ENCODE measurements around the gene ARNT2.

ARNT2 gene

DNA sequence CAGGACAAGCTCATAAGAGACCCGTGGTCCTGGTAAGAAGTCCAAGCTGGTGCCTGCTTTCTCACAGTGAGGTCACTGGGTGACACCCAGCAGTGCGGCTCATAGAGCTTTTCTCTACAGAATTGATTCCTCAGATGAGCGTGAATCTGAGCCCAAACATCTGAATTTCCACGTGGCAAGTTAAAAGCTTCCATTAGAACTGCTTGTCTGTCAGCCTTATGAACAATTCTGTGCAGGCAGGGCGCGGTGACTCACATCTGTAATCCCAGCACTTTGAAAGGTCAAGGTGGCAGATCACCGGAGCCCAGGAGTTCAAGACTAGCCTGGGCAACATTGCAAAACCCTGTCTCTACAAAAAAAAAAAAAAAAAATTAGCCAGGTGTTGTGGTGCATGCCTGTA lies 177.8 kb downstream of the ARNT2 start:
- no peak for DNase-seq

DNA sequence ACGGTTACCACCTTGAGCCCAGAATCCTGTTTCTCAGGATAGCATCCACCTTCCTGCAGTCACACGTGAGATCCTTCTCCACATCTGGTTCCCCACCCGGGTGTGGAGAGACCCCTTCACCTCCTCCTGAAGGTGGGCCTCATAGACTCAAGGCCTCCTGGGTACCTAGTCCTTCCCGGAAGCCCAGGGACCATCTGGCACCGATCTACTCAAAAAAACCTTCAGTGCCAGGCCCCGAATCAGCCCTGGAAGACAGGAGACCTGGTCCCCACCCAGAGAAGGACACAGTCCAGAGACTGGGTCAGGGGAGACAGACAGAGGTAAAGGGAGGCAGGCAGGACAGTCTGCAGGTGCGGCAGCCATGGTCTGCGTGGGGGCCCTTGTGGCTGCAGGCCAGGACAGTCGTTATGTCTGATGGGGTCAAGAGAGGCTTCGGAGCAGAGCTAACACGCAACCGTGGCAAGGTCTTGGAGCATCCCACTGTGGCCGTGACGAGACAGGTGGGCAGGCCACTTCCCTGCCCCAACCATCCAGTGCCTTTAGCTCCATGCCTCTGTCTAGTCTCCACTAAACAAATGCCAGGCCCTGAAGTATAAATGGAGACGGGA lies 178.7 kb downstream of the ARNT2 start:
- DNase-seq = no peak

DNA sequence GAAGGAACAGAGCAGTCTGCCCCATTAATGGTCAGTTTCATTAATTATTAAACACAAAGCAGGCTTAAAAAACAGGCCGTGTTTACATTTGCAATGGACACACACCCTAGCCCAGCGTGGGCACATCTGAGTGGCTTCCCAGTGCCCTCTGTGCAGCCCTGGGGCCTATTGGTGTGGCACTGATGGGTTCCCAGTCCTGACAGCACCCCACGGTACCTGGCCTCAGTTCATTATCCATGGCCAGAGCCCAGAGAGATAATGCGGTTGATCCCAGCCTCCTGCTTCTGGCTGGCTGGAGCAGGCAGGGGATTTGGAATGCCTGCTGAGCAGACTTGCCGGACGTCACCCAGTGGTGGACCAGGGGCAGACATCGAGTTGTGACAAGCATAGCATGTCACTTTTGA lies 180.4 kb downstream of the ARNT2 start:
- DNase-seq = no peak

DNA sequence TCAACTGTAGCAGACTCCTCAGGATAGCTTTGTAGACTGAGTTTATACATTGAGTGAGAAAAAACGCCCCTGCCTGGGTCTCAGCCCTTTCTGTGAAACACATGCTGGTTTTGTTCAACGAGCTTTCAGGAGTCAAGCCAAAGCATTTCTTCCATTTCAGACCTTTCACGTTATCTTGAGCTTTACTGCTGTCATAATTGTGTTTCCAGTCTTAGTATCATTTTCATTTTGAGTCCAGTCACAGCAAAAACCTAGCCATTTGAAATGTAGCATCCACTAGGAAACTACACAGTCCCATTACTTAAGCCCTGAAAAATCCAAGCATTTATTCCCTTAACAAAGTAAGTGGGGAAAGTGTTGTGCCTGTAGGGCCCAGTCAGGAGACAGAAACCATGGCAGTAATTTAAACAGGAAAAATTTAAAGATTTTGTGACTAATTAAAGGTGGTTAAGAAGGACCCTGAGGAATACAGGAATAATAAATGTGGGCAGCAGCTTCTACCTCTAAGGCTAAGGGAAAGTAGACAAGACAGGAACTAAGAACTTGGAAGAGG lies 180.9 kb downstream of the ARNT2 start:
- DNase-seq = no peak

DNA sequence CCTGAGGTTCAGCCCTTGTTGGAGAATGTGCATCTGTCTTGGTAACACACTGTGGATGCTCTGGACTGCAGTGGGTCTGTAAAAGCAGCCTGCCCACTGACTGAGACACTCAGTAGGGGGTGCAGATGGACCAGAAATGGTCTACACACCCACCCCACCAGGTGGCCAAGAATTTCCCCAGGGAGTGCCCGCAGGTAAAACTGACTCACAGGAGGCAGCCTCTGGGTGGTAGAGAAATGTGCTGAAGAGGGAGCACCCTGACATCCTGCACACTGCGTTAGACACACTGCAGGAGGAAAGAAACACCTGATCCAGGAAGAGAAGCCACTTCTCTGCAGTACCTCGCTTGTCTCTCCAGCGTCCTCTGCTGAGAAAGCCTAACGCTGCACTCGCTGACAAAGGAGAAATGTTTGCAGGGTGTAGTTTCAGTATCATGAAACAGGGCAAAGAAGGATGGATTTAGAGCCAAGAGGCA lies 181.4 kb downstream of the ARNT2 start:
- DNase-seq = no peak

DNA sequence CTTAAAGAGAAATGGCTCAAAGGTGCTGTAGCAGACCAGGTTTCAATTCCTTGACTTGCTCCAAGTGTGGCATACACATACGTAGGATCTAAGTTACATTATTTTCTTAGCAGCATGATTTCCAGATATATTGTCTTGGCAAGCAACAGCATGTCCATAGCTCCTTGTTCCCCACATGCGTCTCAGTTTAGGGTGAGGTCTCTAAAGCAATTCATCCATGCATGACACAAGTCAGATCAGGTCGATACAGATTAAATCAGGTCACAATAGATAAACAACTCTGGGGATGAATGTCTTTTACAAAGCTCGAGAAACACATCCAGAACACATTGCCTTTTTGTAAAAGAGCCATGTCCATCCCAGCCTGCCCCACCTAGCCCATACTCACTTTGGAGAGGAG lies 182.0 kb downstream of the ARNT2 start:
- no peak for DNase-seq

- DNase-seq = no peak
Measured at GRCh38 chr15:80587007-80587406, 182.8 kb downstream of the ARNT2 start.

DNA sequence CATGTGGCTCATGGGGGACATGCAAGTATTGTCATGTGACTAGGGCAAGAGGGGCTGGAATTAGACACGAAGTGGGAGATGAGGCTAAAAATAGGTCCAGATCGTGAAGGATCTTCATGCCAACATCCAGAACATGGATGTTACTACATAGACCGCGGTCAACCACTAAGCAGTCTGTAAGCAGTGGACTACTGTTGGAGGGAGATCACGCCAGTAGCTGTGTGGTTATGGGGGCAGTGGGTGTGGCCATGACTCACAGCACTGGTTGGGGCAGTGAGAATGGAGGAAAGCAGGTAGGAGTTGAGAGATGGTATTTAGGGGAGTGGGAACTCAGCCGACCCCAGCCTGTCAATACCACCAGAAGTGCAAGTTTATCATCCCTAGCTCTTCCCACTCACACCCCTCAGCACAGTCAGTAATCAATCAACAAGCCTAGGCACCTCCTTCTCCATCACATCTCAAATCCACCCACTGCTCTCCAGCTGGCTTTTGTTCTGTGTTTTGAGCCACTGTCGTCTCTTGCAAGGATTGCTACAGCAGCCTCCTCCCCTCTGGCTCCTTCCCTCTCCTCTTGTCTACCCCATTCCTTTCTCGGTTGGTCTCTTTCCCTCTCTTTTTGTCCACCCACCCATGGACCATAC lies 183.8 kb downstream of the ARNT2 start:
- DNase-seq = no peak

- DNase-seq = peak; percentile 16
Measured at GRCh38 chr15:80588801-80589200, 184.6 kb downstream of the ARNT2 start.

DNA sequence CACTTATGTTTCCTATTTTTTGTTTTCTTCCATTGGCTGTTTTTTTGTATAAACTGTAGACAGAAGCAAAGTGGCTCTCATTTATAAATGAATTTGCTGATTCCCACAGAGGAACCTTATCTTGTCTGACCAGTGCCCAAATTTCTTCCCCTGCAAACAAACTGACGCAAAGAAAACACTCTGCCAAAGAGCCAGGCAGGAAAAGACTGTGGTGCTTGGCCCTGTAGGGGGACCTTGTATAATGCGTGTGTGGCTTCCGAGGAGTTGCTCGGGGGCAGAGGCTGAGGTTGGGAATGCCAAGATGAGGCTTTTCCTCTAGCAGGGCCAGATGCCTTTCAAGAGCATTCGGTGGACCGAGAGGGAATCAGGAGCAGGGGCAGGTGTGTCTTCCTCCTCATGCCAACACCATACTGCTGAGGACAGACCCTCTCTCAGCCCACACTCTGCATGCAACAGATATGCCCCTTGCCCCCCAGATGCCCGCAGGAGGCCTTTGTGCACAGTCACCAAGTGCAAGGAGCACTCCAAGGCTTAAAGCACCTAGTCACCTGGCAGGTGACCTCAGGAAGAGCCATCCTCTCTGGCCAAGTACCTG lies 186.7 kb downstream of the ARNT2 start:
- no peak for DNase-seq

DNA sequence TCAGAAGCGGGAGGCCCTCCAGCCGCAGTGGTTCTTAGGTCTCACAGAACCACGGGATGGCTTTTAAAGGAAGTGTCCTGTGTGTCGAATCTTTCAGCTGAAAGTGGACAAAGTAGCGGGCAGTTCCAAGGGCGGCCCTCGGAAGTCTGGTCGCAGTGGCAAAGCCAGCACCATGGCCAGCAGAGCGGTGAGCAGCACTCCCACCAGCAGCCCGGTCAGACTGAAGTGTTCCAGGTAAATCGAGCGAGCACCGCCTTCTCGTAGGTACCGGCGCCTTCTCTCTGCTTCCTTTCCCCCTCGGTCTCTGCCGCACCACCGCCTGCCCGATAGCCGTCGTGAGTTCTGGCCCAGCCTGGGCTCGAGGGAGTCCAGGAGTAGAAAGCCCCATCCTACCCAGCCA lies 187.3 kb downstream of the ARNT2 start:
- DNase-seq = no peak

- no peak for DNase-seq
Measured at GRCh38 chr15:80591938-80592825, 188.0 kb downstream of the ARNT2 start.

DNA sequence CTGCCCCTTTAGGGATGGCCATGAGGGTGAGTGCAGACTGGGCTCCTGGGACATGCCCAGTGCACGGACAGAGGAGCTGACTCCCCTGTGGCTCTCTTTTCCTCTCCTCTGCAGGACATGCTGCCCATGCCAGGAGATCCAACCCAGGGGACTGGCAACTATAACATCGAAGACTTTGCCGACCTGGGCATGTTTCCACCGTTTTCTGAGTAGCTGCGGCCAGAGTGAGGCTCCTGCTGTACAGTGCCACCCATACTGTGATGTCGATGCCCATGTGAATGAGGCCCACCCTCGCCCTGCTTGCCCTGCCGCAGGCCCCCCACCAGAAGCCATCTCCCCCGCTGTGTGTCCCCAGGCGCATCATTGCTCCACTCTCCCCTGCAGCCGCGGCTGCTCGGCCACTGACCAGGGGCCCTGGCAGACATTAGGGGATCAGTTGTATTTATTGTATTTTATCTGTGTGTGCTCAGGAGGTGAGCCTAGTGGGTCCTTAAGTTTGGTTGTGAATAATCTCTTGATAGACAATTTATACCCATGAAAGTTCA lies 189.4 kb downstream of the ARNT2 start:
- DNase-seq = no peak

GRCh38 chr15:80594091-80594889 lies 190.1 kb downstream of the ARNT2 start:
- no peak for DNase-seq

DNA sequence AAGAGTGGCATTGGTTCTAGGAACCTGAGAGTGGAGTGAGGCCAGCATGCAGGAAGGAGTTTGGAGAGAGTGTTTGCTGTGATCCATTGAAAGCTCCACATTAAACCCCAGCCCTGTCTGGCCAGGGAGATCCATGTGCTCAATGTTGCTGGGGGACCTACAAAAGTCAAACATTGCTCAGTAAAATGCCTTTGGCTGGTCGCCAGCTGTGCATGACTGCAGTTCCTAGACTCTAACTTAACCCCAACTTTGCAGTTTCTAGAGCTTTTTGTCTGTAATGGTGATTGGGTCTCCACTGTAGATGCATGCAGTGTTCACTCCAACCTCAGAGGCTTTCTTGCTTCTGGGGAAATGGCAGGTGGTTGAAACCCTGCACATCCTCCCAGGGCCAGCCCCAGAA lies 191.2 kb downstream of the ARNT2 start:
- no peak for DNase-seq

DNA sequence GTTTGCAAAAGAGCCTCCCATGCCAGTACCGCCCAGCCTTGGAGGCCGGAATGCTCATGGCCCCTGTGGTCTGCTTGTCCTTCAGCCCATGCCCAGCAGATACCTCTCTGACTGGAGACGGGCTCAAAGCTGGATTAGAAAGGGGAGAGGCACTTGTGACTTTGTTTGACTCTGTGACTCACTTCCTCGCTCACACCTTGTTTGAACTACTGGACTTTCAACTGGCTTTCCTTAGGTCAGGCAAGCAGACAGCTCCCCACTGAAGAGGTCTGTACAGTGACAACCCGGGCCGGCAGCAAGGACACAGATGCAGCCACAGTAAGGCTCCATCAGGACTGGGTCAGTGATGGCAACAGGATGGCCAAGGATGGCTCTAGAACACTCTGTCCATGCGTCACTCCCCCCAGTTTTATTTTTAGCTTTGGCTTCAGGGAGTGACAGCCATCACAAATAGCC lies 192.4 kb downstream of the ARNT2 start:
- DNase-seq = no peak

DNA sequence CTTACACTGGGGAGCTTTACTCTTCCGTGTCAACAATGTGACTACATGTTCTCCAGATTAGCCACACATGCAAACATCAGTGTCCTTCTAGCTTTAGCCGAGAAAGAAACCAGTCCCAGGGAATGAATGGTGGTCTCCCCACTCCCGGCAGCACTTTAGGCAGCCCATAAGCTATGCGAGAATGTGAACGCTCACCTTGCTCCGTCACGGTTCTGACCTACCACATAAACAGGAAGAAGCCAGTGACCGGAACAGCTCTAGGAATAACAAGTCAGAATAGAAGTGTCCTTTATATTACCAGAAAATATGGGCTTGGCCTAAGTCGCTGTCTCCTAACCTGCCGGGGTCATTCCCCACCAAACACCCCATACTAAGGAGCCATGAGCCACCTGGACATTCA lies 192.9 kb downstream of the ARNT2 start:
- DNase-seq = no peak

GRCh38 chr15:80599359-80599758 lies 195.2 kb downstream of the ARNT2 start:
- no peak for DNase-seq

GRCh38 chr15:80600626-80601025 lies 196.4 kb downstream of the ARNT2 start:
- no peak for DNase-seq

GRCh38 chr15:80601256-80601655 lies 197.1 kb downstream of the ARNT2 start:
- no peak for DNase-seq

DNA sequence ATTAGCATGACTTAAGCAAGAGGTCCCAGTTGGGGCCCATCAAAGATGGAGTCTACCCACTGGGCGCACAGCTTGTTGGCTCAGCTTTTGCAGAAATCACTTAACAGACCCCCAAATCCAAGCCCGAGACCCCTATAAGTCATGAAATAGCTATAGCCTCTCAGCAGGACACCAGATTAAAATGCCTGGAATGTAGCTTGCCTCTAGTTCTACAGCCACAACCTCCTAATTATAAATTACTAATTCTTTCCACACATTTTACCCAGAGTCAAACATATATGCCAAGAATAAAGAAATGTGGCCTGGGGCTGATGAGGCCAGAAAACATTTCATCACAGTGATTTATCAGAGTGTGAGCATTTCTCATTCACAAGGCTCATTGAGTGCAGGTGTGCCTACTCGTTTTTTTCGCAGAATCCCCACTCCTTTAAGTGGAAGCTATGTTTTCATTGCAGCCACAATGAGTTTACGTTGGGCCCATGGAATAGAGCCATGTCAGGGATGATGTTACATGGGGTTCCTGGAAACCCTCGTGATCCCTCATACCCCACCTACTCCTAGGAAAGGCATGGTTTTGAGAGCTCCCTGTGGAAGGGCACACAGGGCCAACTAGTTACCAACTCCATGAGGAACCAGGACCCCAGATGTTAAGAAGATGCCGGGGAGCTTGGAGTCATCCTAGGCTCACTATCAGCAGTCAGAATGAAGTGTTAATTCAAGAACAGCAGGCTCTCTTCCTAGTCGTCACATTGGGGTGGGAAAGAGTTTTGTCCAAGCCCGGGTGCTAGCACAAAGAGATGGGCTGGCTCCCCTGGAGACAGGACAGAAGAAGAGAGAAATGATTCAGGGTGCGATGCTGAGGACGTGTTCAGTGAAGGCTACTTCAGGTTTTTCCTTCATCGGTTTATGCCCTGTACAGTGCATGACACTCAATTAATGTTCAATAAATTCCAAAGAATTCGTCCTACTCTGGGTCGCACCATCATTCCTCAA lies 200.7 kb downstream of the ARNT2 start:
- DNase-seq = no peak

Measured in T1000 (cell line).